ENCODE data around the gene TMEM134.

GRCh38 chr11:67440229-67441097 is 28.6 kb downstream of the TMEM134 start:
- TF ChIP-seq, protein P1, sequence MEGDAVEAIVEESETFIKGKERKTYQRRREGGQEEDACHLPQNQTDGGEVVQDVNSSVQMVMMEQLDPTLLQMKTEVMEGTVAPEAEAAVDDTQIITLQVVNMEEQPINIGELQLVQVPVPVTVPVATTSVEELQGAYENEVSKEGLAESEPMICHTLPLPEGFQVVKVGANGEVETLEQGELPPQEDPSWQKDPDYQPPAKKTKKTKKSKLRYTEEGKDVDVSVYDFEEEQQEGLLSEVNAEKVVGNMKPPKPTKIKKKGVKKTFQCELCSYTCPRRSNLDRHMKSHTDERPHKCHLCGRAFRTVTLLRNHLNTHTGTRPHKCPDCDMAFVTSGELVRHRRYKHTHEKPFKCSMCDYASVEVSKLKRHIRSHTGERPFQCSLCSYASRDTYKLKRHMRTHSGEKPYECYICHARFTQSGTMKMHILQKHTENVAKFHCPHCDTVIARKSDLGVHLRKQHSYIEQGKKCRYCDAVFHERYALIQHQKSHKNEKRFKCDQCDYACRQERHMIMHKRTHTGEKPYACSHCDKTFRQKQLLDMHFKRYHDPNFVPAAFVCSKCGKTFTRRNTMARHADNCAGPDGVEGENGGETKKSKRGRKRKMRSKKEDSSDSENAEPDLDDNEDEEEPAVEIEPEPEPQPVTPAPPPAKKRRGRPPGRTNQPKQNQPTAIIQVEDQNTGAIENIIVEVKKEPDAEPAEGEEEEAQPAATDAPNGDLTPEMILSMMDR (conservative IDR thresholded peaks at IDR 0.05; ENCODE audit: low read depth, low read length), result no peak
- TF ChIP-seq EZH2 (IDR thresholded peaks at IDR 0.05; ENCODE audit: borderline replicate concordance, low read depth, low read length, poor library complexity, severe bottlenecking), result no peak

All from A673 (cell line).